AG09319 (cell line): ENCODE measurements around the gene FHAD1.

Source experiments
- DNase-seq: peaks from one replicate; pipeline ENCODE4 v3.0.0-alpha.2; 2010; ENCODE audit warnings: low read depth; ENCODE audit errors: extremely low read depth
- CTCF ChIP-seq: IDR thresholded peaks from 2 replicates; pipeline ENCODE4 v1.5.1; 2011; ENCODE audit warnings: low read depth, mild to moderate bottlenecking, inconsistent platforms, low read length, moderate library complexity

Gene FHAD1

GRCh38 chr1:15251857-15252835 is 5.1 kb downstream of the FHAD1 start:
- no peak for TF ChIP-seq CTCF
- no peak for DNase-seq

GRCh38 chr1:15254559-15254958 is 7.5 kb downstream of the FHAD1 start:
- TF ChIP-seq CTCF = no peak
- no peak for DNase-seq

- no peak for TF ChIP-seq CTCF
- DNase-seq = no peak
Measured at GRCh38 chr1:15255582-15256149, 8.6 kb downstream of the FHAD1 start.

GRCh38 chr1:15256584-15256983 is 9.6 kb downstream of the FHAD1 start:
- DNase-seq = no peak
- no peak for TF ChIP-seq CTCF

- no peak for TF ChIP-seq CTCF
- DNase-seq = no peak
Measured at GRCh38 chr1:15257309-15257708, 10.3 kb downstream of the FHAD1 start.

- DNase-seq = no peak
- TF ChIP-seq CTCF = no peak
Measured at GRCh38 chr1:15258833-15259621, 12.0 kb downstream of the FHAD1 start.
